ENCODE data around the gene CDCP1. TPM values are rescaled to one million over a fixed set of nuclear protein-coding genes. Genes with fewer than 3 reads are reported as not detected.

The CDCP1 gene
- total RNA-seq, 4 donors from 2014 or later, result 1.8 to 14.2 (median 4.0) TPM

DNA sequence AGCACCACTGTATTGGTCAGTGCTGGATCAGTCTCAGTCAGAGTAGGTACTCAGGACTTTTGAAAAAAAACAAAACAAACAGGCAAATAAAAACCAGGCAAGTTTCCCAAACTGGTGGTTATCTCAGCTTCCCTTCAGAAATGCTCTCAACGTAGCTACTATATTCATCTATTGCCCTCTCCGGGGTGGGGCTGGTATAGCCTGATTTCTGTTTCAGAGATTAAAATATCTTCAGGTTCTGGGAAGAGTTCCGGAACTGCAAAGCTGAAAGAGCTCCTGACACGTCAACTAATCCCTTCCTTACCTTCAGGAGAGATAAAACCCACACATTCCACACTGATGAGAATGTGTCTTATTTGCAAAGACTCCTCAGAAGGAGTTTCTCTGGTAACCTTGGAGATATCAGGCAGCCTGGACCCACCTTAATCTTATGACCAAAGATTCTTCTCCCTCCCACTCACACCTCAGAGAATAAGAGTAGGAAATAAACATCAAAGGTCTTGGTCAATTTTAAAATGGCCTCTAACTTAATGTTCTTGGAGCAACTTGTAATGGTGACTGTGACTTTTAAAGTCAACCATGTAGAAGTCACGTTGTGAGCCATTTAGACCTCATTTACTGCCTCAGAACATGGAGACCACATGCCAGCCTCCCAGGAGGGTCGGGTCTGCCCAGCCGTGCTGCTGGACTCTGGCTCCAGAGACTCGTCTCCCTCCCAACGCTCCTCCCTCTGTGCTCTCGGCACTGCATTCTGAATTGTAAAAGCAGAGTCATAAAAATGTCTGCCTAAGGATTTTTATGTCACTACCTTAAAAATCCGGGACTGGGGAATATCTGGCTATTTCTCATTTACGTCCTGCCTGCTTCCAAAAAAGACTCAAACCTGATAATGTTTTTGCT, 53.8 kb downstream of the CDCP1 start:
- intact Hi-C loops (cut with DNase I; ENCODE audit: low total_unique reads), result no loop called here
- Histone ChIP-seq H3K4me3 (no peak overlapping the region), H3K36me3 (no peaks in the 10 kb centered on the region), H3K9me3 (no peaks in the 10 kb centered on the region), H3K4me1 (peaks cover 0 to 6% of the 10 kb centered on the region in 2 donors), H3K27ac (peak overlapping the region; percentile 84 to 89), H3K27me3 (no peaks in the 10 kb centered on the region)
- peak; percentile 65 to 79 for DNase-seq
- TF ChIP-seq POLR2A (IDR thresholded peaks at IDR 0.05) (no peak), CTCF (IDR thresholded peaks at IDR 0.05) (peak in 1 of 4 experiments; percentile 7)

DNA sequence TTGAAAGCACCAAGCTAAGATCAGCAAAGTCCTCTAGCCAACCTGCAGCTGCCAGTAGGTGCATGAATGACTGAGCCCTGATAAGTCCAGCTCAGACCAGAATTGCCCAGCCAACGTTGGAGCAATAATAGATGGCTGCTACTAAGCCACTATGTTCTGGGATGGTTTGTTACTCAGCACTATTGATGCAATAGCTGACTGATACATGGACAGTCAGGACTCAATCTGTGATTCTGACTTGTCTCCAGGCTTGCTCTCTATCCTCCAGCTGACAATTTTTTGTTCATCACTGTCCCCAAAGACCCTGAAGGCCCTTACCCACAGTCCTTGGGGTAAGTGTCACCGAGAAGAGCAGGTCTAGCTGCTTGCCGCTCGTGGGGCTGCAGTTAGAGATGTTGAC, 55.3 kb downstream of the CDCP1 start:
- Histone ChIP-seq H3K36me3 (no peaks in the 10 kb centered on the region), H3K27ac (peak overlapping the region; percentile 84 to 89), H3K27me3 (no peaks in the 10 kb centered on the region), H3K4me3 (no peak overlapping the region), H3K4me1 (peaks cover 3 to 6% of the 10 kb centered on the region in 2 donors), H3K9me3 (no peaks in the 10 kb centered on the region)
- intact Hi-C loops (cut with DNase I; ENCODE audit: low total_unique reads), result no loop called here
- DNase-seq, result no peak
- no peak for TF ChIP-seq CTCF (IDR thresholded peaks at IDR 0.05)
- TF ChIP-seq POLR2A (IDR thresholded peaks at IDR 0.05), result no peak

DNA sequence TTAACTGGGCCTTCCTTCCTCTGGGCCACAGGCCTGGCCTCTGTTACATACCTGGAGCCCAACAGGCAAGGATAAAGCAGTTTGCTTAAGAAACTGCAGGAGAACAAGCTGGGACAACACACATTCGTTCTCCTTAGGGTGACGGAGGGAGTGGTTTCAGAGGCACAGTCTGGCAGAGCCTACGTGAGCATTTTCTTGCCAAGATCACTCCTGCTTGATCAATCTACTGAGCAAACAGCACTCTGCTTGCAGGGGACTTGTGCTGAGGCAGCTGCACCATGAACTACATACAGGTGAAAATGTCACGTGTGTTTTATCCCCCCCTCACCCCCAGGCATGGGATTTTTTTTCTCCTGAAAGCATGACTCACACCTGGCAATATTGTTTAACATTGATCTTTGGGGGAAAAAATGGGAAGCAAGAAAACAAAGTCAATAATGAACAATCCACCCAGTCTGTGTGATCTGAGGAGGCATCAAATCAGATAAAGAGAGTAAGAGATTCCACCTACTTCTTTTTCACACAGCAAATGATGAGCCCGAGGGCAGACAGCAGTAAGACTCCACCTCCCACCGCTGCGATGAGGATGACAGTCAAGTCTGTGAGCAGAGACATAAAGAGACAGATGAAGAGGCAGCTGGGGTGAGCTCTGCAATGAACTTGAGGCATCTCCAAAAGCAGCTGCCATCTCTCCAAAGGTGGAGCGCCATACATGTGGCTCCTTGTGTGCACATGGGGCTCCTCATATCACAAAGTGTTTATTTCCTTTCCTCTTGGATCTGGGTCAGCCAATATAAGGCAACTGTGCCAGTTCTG, 57.4 kb downstream of the CDCP1 start:
- H3K27ac ChIP-seq, result peak overlapping the region; percentile 84 to 89

GRCh38 chr3:45087155-45087554, 59.0 kb downstream of the CDCP1 start:
- Histone ChIP-seq H3K27ac (peak overlapping the region in 1 of 2 donors; percentile 89), H3K27me3 (no peaks in the 10 kb centered on the region), H3K4me3 (no peak overlapping the region), H3K9me3 (no peaks in the 10 kb centered on the region), H3K4me1 (peaks cover 0 to 3% of the 10 kb centered on the region in 2 donors), H3K36me3 (no peaks in the 10 kb centered on the region)
- intact Hi-C loops (cut with DNase I; ENCODE audit: low total_unique reads), result no loop called here
- TF ChIP-seq POLR2A (IDR thresholded peaks at IDR 0.05) (no peak), CTCF (IDR thresholded peaks at IDR 0.05) (no peak)
- peak in 1 of 2 donors; percentile 35 for DNase-seq

More for the DNA sequence above, 57.4 kb downstream of the CDCP1 start:
- H3K27me3 ChIP-seq, result no peaks in the 10 kb centered on the region
- H3K4me1 ChIP-seq, result peaks cover 3 to 6% of the 10 kb centered on the region in 2 donors
- intact Hi-C loops (cut with DNase I; ENCODE audit: low total_unique reads), result no loop called here
- no peaks in the 10 kb centered on the region for H3K36me3 ChIP-seq
- no peak overlapping the region for H3K4me3 ChIP-seq
- TF ChIP-seq POLR2A (IDR thresholded peaks at IDR 0.05), result no peak
- no peak for TF ChIP-seq CTCF (IDR thresholded peaks at IDR 0.05)
- DNase-seq, result no peak
- H3K9me3 ChIP-seq, result no peaks in the 10 kb centered on the region
